COR-L47 (cell line): ENCODE data around the gene RBM22.

Source experiments
- DNase-seq: peaks from one replicate; lab custom pipeline; 2025; lab: John Stamatoyannopoulos, UW

The RBM22 gene

DNA sequence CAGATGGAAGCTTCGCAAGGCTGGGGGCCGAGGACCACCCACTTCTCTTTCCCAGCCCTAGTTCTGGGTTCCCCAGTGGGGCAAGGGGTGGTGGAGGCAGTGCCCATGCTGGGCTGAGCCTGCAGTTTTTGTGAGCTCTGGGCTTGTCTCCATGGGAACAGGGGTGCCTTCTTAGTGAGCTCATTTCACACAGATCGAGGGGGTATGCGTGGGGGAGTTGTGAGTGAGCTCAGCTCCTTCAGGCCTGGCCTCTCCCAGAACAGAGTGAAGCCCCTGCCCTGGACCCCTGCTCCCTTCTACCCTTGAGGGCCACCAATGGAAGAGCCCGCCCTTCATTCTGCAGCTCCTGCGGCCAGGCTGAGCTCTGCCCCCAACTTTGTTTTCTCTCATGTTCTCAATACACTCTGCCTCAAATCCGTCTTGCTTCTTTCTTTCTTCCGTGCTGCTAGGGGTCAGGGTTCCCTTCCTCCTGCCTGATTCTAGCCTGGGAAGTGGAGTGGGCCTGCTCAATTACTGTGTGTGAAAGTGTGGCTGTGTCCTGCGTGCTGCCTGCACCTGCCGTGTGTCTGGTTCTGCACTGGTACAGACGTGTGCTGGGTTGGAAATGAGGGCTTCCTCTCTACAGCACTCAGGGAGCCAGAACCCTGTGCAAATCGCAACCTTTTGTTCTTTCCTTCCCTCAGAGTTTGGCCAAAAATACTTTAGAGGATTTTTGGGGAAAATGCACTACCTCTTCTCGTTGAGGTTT is 48.8 kb downstream of the RBM22 start:
- DNase-seq: no peak

DNA sequence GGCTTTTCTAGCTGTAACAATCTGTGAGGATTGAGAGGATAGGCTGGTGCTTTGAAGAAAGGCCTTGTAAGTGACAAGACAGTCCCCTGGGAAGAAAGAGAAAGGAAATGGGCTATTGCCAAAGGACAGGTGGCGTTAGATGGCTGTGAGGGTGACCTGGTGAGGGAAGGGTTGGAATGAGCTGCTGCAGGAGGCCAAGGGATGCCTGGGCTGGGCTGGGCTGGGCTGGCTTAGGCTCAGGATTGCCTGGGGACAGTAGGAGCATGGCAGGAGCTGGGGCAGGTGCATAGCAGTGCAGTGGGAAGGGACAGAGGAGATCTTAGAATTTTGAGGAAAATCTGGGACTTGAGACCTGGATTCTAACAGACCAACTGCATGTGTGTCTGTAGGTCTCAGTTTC is 49.5 kb downstream of the RBM22 start:
- no peak for DNase-seq

DNA sequence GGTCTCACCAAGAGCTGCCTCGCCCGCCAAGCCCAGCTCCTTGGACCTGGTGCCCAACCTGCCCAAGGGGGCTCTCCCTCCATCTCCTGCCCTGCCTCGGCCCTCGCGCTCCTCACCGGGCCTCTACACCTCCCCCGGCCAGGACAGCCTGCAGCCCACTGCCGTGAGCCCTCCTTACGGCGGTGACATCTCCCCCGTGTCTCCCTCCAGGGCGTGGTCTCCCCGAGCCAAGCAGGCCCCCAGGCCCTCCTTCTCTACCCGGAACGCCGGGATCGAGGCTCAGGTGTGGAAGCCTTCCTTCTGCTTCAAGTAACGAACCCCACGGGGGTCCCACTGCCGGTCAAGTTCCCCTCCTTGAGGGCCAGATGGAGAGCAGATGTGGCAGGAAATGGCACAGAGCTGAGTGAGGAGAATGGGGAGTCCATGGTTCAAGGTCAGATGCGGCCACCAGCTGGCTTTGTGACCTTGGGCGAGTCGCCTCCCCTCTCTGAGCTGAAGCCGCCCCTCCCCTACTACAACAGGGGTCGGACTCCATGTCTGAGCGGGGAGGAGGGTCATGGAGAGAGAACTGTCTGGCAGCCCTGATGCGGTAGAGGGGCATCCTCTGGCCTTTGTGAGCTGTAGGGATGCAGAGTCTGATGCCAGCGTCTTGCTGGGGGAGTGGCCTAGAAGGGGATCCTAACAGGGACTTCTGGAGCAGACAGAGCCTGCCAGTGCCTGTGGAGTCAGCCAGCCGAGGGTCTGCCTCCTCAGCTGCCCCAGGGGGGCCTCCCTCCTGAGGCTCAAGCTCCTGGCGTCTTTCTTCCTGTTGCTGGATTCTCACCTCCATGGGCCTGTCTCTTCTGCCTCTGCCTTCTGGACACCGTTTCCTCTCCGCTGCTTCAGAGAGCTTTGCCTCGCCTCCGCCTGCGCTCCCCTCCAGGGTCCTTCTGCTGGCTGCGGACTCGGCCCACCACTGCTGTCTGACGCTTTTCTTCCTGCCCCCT is 50.5 kb downstream of the RBM22 start:
- DNase-seq: no peak

DNA sequence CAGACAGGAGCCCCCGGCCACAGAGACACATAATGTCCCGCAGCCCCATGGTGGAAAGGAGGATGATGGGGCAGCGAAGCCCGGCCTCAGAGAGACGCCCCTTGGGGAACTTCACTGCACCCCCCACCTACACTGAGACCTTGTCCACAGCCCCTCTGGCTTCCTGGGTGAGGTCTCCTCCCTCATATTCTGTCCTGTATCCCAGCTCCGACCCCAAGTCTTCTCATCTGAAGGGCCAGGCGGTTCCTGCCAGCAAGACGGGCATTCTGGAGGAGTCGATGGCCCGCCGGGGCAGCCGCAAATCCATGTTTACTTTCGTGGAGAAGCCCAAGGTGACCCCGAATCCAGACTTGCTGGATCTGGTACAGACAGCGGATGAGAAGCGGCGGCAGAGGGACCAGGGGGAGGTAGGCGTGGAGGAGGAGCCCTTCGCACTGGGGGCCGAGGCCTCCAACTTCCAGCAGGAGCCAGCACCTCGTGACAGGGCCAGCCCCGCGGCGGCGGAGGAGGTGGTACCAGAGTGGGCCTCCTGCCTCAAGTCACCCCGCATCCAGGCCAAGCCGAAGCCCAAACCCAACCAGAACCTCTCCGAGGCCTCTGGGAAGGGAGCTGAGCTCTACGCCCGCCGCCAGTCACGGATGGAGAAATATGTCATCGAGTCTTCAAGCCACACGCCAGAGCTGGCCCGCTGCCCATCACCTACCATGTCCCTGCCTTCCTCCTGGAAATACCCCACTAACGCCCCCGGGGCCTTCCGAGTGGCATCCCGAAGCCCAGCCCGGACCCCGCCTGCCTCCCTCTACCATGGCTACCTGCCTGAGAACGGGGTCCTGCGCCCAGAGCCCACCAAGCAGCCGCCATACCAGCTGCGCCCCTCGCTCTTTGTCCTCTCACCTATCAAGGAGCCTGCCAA is 51.5 kb downstream of the RBM22 start:
- DNase-seq: no peak

DNA sequence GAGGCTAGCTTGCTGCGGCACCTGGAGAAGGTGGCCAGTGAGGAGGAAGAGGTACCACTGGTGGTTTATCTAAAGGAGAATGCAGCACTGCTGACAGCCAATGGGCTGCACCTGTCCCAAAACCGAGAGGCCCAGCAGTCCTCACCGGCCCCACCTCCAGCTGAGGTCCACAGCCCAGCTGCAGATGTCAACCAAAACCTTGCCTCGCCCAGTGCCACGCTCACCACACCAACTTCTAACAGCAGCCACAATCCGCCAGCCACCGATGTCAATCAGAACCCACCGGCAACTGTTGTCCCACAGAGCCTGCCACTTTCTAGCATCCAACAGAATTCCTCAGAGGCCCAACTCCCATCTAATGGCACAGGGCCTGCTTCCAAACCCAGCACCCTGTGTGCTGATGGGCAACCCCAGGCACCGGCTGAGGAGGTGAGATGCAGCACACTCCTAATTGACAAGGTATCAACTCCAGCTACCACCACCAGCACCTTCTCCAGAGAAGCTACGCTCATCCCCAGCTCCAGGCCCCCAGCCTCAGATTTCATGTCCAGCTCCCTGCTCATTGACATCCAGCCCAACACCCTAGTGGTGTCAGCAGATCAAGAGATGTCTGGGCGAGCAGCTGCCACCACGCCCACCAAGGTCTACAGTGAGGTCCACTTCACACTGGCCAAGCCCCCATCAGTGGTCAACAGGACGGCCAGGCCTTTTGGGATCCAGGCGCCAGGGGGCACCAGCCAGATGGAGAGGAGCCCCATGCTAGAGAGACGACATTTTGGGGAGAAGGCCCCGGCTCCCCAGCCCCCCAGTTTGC is 52.4 kb downstream of the RBM22 start:
- DNase-seq: no peak

DNA sequence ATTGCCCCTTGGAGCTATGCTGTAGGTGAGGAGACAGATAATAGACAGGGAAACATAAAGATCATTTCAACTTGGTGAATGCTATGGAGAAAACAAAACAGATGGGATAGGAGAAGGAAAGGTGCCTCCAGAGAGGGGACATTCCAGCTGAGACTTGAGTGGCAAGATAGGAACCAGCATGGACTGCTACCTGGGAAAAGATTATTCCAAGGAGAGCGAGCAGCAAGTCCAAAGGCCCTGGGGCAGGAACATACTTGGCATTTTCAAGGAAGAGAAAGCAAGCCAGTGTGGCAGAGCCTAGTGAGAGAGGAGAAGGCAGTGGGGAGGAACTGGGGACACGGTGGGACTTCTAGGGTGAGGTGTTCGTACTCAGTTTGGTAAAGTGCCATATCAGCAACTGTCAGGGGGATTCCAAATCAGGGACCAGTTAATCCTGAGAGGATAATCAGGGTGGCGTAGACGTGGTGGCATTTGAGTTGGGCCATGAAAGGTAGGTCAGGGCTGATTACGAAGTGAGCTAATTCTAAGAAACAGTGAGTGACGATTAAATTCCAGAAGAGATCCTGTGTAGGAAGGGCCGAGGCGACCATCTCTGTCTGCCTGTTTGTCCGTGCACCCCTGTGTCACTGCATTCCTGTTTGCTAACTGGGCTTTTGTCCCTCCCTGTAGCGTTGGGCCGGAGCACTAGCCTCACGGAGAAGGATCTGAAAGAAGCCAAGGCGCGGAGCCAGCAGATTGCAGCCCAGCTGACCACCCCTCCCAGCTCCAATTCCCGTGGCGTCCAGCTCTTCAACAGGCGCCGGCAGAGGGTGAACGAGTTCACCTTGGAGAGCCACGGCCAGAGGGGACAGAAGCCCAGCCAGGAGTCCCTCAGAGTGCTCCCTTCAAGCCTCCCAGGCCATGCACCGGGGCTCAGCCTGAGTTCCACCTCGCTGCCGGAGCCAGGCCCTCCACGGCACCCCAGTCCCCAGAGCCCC is 53.3 kb downstream of the RBM22 start:
- no peak for DNase-seq

DNA sequence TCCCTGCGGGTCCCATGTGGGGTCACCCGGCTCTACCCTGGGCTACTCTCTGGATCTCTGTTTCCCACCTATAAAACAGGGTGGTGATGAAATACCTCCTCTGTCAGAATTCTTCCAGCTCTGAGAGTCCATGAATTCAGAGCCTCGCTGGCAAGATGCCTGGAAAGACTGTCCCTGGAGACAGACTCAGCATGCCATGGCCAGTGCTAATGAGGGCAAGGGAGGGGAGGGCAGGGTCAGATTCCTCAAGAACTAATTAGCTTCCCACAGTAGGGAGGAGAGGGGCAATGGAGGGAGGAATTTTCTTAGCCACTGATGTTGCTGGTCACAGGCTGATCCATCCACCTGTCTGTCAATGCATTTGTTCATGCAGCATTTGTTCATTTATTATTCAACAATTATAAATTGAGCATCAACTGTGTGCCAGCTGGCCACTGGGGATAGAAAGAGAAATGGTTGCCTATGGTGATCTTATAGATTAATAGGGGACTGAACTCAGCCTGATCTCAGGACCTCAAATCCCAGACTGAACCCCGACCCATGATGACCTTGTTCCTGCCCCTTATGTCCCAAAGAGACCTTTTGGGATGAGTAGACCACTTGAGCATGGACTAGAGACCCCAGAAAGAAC is 55.7 kb downstream of the RBM22 start:
- DNase-seq: peak; percentile 7

DNA sequence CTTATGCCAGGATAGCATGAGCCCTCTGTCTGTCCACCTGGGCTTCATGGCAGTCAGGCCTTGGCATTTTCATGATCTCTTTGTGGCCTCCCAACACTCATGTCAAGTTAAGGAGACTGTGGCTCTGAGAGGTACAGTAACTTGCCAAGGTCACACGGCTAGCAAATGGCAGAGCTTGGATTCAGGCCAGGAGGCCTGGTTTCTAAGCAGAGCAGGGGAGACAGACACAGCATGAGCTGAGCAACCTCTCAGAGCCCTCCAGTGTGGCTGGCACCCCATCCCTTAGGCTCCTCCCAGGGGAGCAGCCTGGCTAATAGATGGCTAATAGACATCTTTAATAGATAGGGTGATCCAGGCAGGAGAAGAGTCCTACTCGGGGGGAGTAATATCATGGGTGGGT is 56.3 kb downstream of the RBM22 start:
- peak; percentile 10 for DNase-seq

DNA sequence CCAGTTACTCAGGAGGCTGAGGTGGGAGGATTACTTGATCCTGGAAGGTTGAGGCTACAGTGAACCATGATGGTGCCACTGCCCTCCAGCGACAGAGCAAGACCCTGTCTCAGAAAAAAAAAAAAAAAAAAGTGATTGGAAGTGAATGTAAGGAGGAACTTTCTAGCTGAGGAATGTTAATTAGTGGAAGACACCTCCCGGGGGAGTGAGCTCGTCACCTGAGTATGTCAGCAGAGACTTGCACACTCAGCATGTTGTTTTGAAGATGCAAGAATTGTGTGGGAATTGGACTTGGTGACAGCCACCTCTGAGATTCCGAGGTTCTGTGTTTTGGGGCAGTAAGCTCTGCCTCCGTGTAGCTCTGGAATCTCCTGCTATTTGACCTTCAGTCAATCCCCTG is 56.8 kb downstream of the RBM22 start:
- no peak for DNase-seq

DNA sequence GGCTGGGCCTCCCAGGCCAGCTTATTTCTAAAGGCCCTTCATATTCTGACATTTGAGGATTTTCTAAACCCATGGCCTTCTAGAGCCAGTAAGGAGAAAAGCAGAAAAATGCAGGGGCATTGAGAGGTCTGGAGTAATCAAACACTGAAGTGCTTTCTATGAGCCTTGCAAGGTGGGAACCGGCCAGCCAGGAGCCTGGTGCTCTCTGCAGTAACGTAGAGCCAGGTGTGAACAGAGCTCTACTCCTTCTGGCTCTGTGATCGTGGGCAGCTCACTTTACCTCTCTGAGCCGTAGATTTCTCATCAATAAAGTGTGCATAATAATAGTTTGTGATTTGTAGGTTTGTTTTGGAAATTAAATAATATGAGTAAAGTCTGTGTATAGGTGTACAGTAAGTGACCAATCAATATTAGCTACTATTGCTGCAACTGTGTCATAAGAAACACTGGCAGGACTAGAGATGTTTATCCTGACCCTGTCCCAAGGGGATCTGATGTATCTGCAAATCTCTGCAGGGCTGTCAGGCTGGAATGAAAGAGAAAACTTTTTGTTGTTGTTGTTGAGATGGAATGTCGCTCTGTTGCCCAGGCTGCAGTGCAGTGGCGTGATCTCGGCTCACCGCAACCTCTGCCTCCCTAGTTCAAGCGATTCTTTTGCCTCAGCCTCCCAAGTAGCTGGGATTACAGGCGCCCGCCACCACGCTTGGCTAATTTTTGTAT is 57.7 kb downstream of the RBM22 start:
- no peak for DNase-seq

DNA sequence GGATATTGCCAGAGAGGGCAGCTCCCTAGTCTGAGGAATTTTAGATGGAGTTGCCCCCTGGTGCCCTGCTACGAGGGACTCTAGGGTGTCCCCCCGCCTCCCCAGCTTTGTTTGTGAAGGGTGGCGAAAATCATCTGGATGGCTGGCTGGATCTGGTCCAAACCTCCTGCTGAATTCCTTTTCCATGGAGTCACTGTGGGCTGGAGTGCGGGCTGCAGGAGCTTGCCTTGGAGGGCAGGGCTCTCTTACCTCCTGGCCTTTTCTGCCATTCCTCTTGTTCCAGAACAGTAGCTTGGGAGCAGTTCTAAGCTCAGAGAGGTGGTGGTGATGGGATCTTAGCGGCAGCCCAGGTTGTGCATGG is 58.3 kb downstream of the RBM22 start:
- DNase-seq: peak; percentile 19

DNA sequence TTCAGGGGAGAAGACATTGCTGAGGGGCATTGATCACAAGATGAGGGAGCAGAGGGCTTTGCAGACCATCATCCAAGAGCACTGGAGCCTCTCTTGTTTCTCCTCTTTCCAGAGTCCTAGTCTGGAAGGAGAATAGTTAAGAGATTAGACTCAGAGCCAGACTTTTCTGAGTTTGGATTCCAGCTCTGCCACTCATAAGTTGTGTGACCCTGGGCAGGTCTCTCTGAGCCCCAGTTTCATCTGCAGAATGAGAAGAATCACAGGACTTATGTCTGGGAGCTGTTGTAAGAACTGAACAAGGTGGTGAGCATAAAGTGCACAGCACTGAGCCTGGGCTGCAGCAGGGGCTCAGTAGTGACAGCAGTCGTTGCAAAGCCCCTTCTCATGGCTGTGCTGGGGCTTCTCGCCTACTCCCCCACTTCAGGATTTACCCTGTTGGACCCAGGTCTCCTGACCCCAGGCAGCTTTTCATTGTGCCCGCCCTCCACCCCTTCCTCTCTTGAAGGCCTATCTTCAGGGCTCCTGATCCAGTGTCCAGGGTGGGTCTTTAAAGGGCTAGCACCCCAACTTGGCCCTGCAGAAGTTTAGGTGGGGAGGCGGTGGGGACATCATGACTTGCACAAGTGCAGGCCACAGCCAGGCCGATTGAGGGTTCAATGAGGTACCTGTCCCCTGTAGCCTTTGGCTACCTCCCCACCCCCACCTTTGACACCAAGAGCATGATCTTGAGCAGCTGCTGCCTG is 58.9 kb downstream of the RBM22 start:
- no peak for DNase-seq

DNA sequence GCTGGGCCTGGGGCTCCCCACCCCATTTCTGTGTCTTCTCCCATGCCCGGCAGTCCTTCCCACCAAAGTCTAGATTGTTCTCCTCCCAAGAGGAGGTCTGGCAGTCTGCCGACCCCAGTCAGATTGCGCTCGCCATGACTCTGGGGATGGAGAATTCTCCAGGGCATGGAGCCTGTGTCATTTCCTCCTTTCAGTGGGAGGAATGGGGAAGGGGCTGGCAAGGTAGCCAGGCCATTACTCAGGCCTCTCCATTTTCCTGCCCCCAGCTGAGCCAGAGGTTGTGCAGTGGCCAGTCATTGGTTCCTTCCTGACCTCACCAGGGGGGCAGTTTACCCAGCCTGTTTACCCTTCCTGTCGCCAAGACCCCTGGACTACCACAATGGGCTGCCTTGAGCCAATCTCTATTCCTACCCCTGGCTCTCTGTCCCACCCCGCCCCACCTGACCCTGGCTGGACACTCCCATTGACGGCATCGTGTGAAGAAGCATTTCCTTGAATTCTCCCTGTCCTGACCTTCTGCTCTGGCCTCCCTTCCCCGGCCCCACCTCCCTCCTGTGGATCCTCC is 59.8 kb downstream of the RBM22 start:
- DNase-seq: no peak
